ENCODE data around the gene CNGB1.
"Not testable (repeated sequence)": the region's sequence is repeated elsewhere in the genome, so short reads cannot be mapped to it uniquely, and the experiment has no call there.

The CNGB1 gene

GRCh38 chr16:57945740-57946138, 25.2 kb downstream of the CNGB1 start:
- no peaks in the 10 kb centered on the region for H3K4me1 ChIP-seq (ENCODE audit: control insufficient read depth in 1 of 2, insufficient read depth in 2 of 2, low read length in 2 of 2)

GRCh38 chr16:57944970-57945739, 25.8 kb downstream of the CNGB1 start:
- Histone ChIP-seq H3K27me3 (ENCODE audit: control insufficient read depth in 1 of 2, insufficient read depth in 2 of 2, low read length in 2 of 2) (no peaks in the 10 kb centered on the region), H3K36me3 (ENCODE audit: control insufficient read depth in 1 of 2, insufficient read depth in 2 of 2, low read length in 2 of 2) (no peaks in the 10 kb centered on the region), H3K9me3 (ENCODE audit: control insufficient read depth in 1 of 2, low read length in 2 of 2) (no peaks in the 10 kb centered on the region), H3K4me3 (ENCODE audit: low read depth in 1 of 2, low read length in 2 of 2) (no peak overlapping the region), H3K4me1 (ENCODE audit: control insufficient read depth in 1 of 2, insufficient read depth in 2 of 2, low read length in 2 of 2) (no peaks in the 10 kb centered on the region), H3K27ac (ENCODE audit: low read depth, low read length) (no peak overlapping the region), H3K9ac (ENCODE audit: low read depth in 1 of 2, low read length in 2 of 2) (no peak overlapping the region)

More at GRCh38 chr16:57945740-57946138, 25.2 kb downstream of the CNGB1 start:
- Histone ChIP-seq H3K9ac (ENCODE audit: low read depth in 1 of 2, low read length in 2 of 2) (no peak overlapping the region), H3K27ac (ENCODE audit: low read depth, low read length) (no peak overlapping the region), H3K4me3 (ENCODE audit: low read depth in 1 of 2, low read length in 2 of 2) (no peak overlapping the region), H3K9me3 (ENCODE audit: control insufficient read depth in 1 of 2, low read length in 2 of 2) (no peaks in the 10 kb centered on the region), H3K36me3 (ENCODE audit: control insufficient read depth in 1 of 2, insufficient read depth in 2 of 2, low read length in 2 of 2) (no peaks in the 10 kb centered on the region), H3K27me3 (ENCODE audit: control insufficient read depth in 1 of 2, insufficient read depth in 2 of 2, low read length in 2 of 2) (no peaks in the 10 kb centered on the region)

- not testable (repeated sequence) for H3K4me3 ChIP-seq (ENCODE audit: low read depth in 1 of 2, low read length in 2 of 2); H3K9me3 ChIP-seq (ENCODE audit: control insufficient read depth in 1 of 2, low read length in 2 of 2); H3K4me1 ChIP-seq (ENCODE audit: control insufficient read depth in 1 of 2, insufficient read depth in 2 of 2, low read length in 2 of 2); H3K27me3 ChIP-seq (ENCODE audit: control insufficient read depth in 1 of 2, insufficient read depth in 2 of 2, low read length in 2 of 2); H3K9ac ChIP-seq (ENCODE audit: low read depth in 1 of 2, low read length in 2 of 2); H3K27ac ChIP-seq (ENCODE audit: low read depth, low read length); H3K36me3 ChIP-seq (ENCODE audit: control insufficient read depth in 1 of 2, insufficient read depth in 2 of 2, low read length in 2 of 2)
These were observed 27.5 kb downstream of the CNGB1 start for GRCh38 chr16:57943381-57943780.

- H3K9me3 ChIP-seq (ENCODE audit: control insufficient read depth in 1 of 2, low read length in 2 of 2); H3K27me3 ChIP-seq (ENCODE audit: control insufficient read depth in 1 of 2, insufficient read depth in 2 of 2, low read length in 2 of 2); H3K36me3 ChIP-seq (ENCODE audit: control insufficient read depth in 1 of 2, insufficient read depth in 2 of 2, low read length in 2 of 2); H3K27ac ChIP-seq (ENCODE audit: low read depth, low read length); H3K4me3 ChIP-seq (ENCODE audit: low read depth in 1 of 2, low read length in 2 of 2); H3K9ac ChIP-seq (ENCODE audit: low read depth in 1 of 2, low read length in 2 of 2); H3K4me1 ChIP-seq (ENCODE audit: control insufficient read depth in 1 of 2, insufficient read depth in 2 of 2, low read length in 2 of 2): not testable (repeated sequence)
These were observed 29.0 kb downstream of the CNGB1 start for GRCh38 chr16:57941901-57942300.

GRCh38 chr16:57941016-57941664, 29.8 kb downstream of the CNGB1 start:
- Histone ChIP-seq H3K27me3 (ENCODE audit: control insufficient read depth in 1 of 2, insufficient read depth in 2 of 2, low read length in 2 of 2) (no peaks in the 10 kb centered on the region), H3K27ac (ENCODE audit: low read depth, low read length) (no peak overlapping the region), H3K9me3 (ENCODE audit: control insufficient read depth in 1 of 2, low read length in 2 of 2) (no peaks in the 10 kb centered on the region), H3K9ac (ENCODE audit: low read depth in 1 of 2, low read length in 2 of 2) (no peak overlapping the region), H3K4me3 (ENCODE audit: low read depth in 1 of 2, low read length in 2 of 2) (no peak overlapping the region), H3K36me3 (ENCODE audit: control insufficient read depth in 1 of 2, insufficient read depth in 2 of 2, low read length in 2 of 2) (no peaks in the 10 kb centered on the region), H3K4me1 (ENCODE audit: control insufficient read depth in 1 of 2, insufficient read depth in 2 of 2, low read length in 2 of 2) (peaks cover 0 to 2% of the 10 kb centered on the region in 2 donors)

GRCh38 chr16:57940382-57940966, 30.5 kb downstream of the CNGB1 start:
- Histone ChIP-seq H3K27ac (ENCODE audit: low read depth, low read length) (no peak overlapping the region), H3K36me3 (ENCODE audit: control insufficient read depth in 1 of 2, insufficient read depth in 2 of 2, low read length in 2 of 2) (no peaks in the 10 kb centered on the region), H3K4me3 (ENCODE audit: low read depth in 1 of 2, low read length in 2 of 2) (no peak overlapping the region), H3K4me1 (ENCODE audit: control insufficient read depth in 1 of 2, insufficient read depth in 2 of 2, low read length in 2 of 2) (peaks cover 0 to 2% of the 10 kb centered on the region in 2 donors), H3K9me3 (ENCODE audit: control insufficient read depth in 1 of 2, low read length in 2 of 2) (no peaks in the 10 kb centered on the region), H3K9ac (ENCODE audit: low read depth in 1 of 2, low read length in 2 of 2) (no peak overlapping the region), H3K27me3 (ENCODE audit: control insufficient read depth in 1 of 2, insufficient read depth in 2 of 2, low read length in 2 of 2) (no peaks in the 10 kb centered on the region)

- H3K27ac ChIP-seq (ENCODE audit: low read depth, low read length): no peak overlapping the region
- H3K9ac ChIP-seq (ENCODE audit: low read depth in 1 of 2, low read length in 2 of 2): no peak overlapping the region
- H3K4me1 ChIP-seq (ENCODE audit: control insufficient read depth in 1 of 2, insufficient read depth in 2 of 2, low read length in 2 of 2): peaks cover 0 to 2% of the 10 kb centered on the region in 2 donors
- H3K27me3 ChIP-seq (ENCODE audit: control insufficient read depth in 1 of 2, insufficient read depth in 2 of 2, low read length in 2 of 2): no peaks in the 10 kb centered on the region
- H3K4me3 ChIP-seq (ENCODE audit: low read depth in 1 of 2, low read length in 2 of 2): no peak overlapping the region
- no peaks in the 10 kb centered on the region for H3K36me3 ChIP-seq (ENCODE audit: control insufficient read depth in 1 of 2, insufficient read depth in 2 of 2, low read length in 2 of 2)
- no peaks in the 10 kb centered on the region for H3K9me3 ChIP-seq (ENCODE audit: control insufficient read depth in 1 of 2, low read length in 2 of 2)
These were observed 31.1 kb downstream of the CNGB1 start for GRCh38 chr16:57939872-57940224.

- Histone ChIP-seq H3K27ac (ENCODE audit: low read depth, low read length) (no peak overlapping the region), H3K4me1 (ENCODE audit: control insufficient read depth in 1 of 2, insufficient read depth in 2 of 2, low read length in 2 of 2) (peaks cover 0 to 2% of the 10 kb centered on the region in 2 donors), H3K9me3 (ENCODE audit: control insufficient read depth in 1 of 2, low read length in 2 of 2) (no peaks in the 10 kb centered on the region), H3K4me3 (ENCODE audit: low read depth in 1 of 2, low read length in 2 of 2) (no peak overlapping the region), H3K36me3 (ENCODE audit: control insufficient read depth in 1 of 2, insufficient read depth in 2 of 2, low read length in 2 of 2) (no peaks in the 10 kb centered on the region), H3K9ac (ENCODE audit: low read depth in 1 of 2, low read length in 2 of 2) (no peak overlapping the region), H3K27me3 (ENCODE audit: control insufficient read depth in 1 of 2, insufficient read depth in 2 of 2, low read length in 2 of 2) (no peaks in the 10 kb centered on the region)
These were observed 31.7 kb downstream of the CNGB1 start for GRCh38 chr16:57938936-57939871.

GRCh38 chr16:57938484-57938883, 32.4 kb downstream of the CNGB1 start:
- Histone ChIP-seq H3K4me3 (ENCODE audit: low read depth in 1 of 2, low read length in 2 of 2) (no peak overlapping the region), H3K9me3 (ENCODE audit: control insufficient read depth in 1 of 2, low read length in 2 of 2) (no peaks in the 10 kb centered on the region), H3K36me3 (ENCODE audit: control insufficient read depth in 1 of 2, insufficient read depth in 2 of 2, low read length in 2 of 2) (no peaks in the 10 kb centered on the region), H3K4me1 (ENCODE audit: control insufficient read depth in 1 of 2, insufficient read depth in 2 of 2, low read length in 2 of 2) (peaks cover 0 to 2% of the 10 kb centered on the region in 2 donors), H3K27me3 (ENCODE audit: control insufficient read depth in 1 of 2, insufficient read depth in 2 of 2, low read length in 2 of 2) (no peaks in the 10 kb centered on the region), H3K9ac (ENCODE audit: low read depth in 1 of 2, low read length in 2 of 2) (no peak overlapping the region), H3K27ac (ENCODE audit: low read depth, low read length) (no peak overlapping the region)
